HG03039 (cell line): ENCODE results near the gene GRM1.

ENCODE experiments used
- ATAC-seq: cut with Tn5 transposase; IDR thresholded peaks from one replicate; pipeline ENCODE4 v1.9.1; 2021; ENCODE audit warnings: mild to moderate bottlenecking, moderate library complexity; ENCODE audit not compliant: unreplicated experiment

The GRM1 gene

DNA sequence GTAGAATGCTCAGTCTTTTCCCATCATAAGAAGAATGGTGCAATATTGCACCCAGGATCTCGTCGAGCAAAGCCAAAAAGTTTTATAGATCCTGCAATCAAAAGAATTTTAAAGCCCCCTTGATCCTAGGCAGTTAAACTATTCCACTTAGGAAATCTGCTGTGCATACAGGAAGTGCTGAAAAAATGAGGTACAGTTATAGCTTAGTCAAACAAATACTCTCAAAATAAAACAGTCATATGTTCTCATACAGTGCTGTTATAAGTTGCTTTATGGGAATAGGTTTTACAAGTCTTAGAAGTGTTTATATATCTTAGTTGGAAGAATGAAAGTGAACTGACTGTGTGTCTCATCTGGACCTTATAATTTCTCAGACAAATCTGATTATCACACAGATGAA, 282.2 kb downstream of the GRM1 start:
- ATAC-seq: no peak

DNA sequence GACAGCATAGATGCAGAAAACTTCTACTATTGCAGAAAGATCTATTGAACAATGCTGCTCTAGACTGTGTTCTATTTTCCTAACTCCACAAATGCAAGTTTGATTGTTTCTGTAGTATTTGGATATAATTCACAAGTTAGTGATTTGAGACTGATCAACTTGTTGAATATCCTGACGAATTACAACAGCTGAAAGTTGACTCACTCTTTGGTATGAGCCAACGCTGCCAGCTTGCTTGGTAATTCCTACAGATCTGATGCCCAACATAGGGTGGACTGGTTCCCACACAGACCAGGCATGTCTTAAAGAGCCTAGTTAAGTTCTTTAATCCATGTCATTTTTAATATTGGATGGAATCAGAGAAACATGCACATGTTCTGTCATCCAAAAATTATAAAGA, 283.7 kb downstream of the GRM1 start:
- no peak for ATAC-seq

DNA sequence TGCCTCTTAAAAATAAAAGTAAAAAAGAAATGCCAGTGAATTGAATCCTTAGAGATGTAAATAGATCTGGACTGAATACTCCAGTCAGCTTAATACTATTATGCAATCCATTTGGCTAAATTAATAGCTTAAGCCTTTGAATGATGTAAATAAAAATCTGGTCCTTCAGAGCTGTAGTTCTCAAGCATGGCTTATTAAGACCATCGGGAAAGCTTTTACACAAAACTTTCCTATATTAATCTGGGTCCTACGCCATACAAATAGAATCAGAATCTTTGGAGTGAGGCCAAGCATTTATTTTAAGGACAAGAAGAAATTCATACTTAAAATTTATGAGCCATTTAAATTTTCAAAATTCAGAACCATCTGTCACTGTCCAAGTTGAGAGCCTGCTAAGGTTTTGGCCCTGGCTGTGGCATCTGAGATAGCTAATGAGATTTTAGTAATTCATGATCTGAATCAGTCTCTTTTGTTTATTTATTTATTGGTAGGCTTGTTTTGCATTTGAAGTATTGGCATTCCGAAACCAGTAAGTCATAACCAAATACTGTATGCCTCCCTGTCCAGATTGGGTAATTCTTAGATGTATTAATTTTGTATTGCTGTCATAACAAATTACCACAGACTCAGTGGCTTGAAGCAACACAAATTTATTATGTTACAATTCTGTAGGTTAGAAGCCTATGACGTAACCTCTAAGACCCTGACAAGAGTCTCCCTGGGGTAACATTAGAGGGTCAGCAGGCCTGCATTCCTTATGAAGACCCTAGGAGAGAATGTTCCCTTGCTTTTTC, 286.7 kb downstream of the GRM1 start:
- ATAC-seq: no peak

GRCh38 chr6:146316175-146316495, 287.3 kb downstream of the GRM1 start:
- ATAC-seq: no peak

DNA sequence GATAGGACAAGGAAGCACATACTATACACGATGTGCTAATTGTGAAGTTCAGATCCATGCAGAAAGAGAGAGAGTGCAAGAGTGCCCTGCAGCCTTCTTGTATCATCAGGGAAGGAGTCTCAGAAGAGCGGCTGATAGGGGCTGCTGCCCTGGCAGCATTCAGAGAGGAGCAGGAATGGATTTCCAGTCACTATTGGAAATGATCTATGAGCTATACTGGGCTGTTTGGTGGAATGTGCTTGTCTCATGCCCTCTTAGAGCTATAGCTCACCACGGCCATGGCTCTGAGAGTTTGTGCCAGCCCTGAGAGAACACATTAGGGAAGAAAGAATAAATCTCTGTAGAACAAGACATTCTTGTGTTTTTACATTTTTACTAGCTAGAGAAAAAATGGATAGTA, 302.2 kb downstream of the GRM1 start:
- ATAC-seq: no peak

- ATAC-seq: no peak
These were observed 306.5 kb downstream of the GRM1 start for GRCh38 chr6:146335336-146335735.

- ATAC-seq: no peak
These were observed 307.3 kb downstream of the GRM1 start for GRCh38 chr6:146336191-146336590.

DNA sequence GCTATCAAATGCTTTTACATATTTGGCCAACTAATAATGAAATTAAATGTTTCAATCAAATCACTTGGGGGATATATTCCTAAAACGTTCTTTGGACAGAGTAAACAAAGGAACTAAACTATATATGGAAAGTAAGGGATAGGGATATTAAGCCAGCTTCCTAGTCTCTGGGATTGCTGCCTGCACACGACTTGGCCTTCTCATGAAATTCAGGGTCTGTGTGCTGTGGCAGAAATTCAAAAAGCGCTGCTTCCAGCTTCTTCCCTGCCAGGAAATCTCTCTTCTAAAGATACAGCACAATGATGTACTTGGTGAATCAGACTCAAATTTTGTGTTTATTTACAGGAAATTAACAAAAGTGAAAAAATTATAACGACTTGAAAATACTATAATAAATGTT, 308.5 kb downstream of the GRM1 start:
- ATAC-seq: no peak

- ATAC-seq: no peak
These were observed 310.9 kb downstream of the GRM1 start for GRCh38 chr6:146339716-146340115.

GRCh38 chr6:146341493-146342230, 312.8 kb downstream of the GRM1 start:
- no peak for ATAC-seq

- no peak for ATAC-seq
These were observed 316.7 kb downstream of the GRM1 start for GRCh38 chr6:146345598-146345997.

DNA sequence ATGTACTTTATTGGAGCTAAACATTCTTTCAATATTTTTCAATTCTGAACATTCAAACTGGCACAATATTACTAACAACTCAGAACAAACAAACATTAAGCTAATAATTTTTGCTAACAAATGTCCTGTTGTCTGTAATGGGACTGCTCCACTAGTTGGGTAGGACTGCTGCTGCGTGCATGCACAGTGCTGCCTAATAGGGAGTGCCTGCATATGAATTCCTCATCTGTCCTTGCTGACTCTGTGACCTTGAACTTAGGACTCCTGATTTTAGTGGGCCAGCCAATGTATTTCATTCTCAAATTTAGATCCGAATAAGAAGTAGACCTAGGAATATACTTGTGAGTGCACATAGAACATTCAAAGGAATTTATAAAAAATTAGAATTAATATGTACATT, 318.2 kb downstream of the GRM1 start:
- ATAC-seq: no peak

GRCh38 chr6:146347690-146348089, 318.8 kb downstream of the GRM1 start:
- no peak for ATAC-seq

GRCh38 chr6:146351018-146351417, 322.2 kb downstream of the GRM1 start:
- ATAC-seq: no peak

DNA sequence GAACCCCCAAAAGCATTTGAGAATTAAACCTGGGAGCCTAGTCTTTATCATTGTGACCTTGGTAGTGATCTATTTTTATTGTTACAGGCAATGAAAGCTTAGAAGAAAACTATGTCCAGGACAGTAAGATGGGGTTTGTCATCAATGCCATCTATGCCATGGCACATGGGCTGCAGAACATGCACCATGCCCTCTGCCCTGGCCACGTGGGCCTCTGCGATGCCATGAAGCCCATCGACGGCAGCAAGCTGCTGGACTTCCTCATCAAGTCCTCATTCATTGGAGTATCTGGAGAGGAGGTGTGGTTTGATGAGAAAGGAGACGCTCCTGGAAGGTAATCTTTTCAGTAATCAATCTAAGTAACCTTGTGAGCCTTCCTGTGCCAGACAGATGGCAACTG, 323.3 kb downstream of the GRM1 start:
- no peak for ATAC-seq

- no peak for ATAC-seq
These were observed 325.6 kb downstream of the GRM1 start for GRCh38 chr6:146354451-146354850.

DNA sequence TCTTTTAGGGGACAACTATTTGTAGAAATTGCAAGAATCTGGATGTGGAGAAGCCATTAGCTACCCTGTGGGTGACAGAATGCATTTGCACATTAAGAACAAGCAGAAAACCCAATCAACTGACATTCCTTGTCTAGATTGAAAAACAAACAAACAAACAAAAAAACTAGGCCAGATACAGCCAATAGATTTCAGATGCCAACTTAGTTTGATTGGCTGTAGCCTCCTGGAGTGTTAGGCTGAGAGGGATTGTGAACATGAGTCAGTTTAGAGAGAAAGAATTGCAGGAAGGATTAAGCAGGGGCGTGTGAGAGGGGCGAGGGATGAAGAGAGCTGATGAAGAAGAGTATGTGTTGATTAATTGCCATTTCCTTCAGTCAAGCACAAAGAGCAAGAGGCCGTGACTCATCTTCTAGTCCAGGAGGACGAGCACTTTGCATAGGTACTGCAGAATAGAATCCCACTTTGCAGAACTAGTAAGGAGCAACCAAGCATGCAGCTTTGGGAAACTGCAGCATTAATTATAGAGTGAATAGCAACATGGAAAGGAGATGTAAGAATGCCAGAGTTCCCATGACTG, 326.7 kb downstream of the GRM1 start:
- ATAC-seq: no peak

DNA sequence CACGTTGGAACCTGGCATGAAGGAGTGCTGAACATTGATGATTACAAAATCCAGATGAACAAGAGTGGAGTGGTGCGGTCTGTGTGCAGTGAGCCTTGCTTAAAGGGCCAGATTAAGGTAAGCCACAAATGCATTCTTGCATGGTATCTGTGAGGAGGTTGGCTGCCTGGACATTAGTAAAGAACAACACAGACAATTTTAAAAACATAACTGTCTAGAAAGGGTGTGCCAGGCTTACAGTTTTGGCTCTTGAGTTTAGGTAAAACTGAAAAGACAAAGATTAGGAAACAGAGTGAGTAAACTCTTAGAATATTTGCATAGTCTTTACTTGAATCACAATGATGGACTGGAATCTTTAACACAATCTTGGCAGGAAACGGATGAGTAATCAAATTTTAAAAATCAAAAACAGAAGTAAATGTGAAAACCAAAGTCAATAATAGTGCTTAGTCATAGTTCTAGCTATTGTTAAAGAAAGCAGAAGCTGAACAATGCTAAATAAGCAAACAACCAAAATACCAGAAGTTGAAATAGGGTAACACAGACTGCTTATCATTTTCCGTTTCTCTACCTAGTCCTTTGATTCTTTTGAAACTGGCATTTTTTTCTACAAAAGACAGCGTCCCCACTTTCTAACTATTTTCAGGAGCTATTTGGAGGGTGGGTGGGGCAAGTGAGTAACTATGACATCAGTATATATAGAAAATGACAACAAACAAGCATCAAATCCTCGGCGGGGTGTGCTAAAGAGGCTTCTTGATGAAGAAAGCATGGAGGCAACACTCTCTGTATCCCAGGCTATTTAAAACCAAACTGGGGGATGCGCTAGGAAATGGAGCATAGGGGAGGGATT, 328.9 kb downstream of the GRM1 start:
- peak; percentile 59 for ATAC-seq

DNA sequence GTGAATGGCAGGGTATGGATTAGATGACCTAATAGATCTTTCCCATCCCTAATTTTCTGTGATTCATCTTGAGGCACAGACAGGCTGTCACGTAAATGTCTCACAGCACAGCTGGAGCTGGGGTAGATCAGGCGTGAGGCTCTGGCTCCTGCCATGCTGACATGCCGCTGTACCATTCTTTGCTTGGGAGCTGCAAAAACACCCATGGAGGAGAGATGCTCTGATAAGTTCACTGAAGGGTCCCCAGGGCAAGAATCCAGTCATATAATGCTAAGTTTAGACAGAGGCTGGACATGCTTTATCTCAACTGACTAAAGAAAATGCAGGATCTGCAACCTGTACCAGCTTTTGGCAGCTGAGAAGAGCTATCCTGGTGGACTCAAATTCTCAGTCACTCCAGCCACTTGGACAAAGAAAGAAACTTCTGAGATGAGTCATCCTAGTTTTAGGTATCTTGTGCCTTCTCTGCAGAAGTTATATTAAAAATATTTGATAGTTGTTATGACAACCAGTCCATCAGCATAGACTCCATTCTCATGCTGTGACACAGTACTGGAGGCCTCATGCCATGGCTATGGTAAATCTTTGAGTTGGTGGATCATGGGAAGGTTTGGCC, 329.7 kb downstream of the GRM1 start:
- no peak for ATAC-seq

- ATAC-seq: no peak
These were observed 330.3 kb downstream of the GRM1 start for GRCh38 chr6:146359131-146359530.
